HuH-7 (cell line): ENCODE results near the gene NMNAT2.

Experiments used
- DNase-seq: peaks from one replicate; pipeline ENCODE4 v3.0.0; 2011; ENCODE audit warnings: low spot score

The NMNAT2 gene

DNA sequence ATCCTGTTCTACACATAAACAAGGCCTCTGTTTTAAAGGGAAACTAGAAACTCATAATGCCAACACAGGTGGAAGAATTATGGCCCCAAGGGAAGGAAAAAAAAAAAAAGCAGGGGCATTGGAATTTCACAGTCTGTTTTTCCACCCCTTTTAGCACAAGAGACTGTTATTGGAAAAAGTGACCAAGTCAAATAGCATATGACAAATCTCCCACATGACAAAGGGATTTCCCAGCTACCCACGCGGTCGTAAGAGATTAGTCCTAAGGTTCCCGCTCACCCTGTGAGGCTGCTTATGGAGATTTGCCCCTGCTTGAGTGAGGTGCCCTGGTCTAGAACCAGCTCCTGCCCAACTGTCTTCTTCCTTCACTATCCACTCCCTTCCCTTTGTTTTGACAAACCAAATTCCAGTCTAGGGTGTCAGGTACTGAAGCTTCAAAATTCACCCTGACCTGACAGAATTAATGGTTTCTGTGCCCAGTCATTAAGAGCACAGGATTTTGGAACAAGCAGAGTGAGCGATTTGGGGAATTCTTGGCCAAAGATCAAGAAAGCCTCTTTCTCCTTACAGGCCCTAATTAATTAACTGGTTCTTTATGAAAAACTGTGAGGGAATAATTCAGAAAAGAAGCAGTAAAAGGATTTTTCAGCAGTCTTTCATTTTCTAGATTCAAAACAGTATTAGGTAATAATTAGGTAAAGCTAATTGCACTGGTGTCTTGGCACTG is 107.3 kb downstream of the NMNAT2 start:
- no peak for DNase-seq

DNA sequence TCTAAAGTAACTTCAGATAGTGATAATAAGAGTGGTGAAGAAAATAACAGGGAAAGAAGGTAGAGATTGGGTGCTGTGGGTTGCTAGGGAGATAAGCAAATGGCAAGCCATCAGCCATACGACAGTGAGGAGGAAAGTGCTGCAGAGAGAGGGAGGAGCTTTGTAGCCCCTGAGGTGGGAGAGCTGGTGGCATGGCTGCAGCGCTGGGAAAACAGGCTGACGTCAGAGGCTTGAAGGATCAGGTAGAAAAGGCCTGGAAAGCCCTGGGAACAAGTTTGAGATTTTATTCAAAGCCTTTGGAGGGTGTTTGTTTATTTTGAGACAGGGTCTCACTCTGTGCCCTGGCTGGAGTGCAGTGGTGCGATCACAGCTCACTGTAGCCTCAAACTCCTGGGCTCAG is 109.5 kb downstream of the NMNAT2 start:
- DNase-seq: no peak

DNA sequence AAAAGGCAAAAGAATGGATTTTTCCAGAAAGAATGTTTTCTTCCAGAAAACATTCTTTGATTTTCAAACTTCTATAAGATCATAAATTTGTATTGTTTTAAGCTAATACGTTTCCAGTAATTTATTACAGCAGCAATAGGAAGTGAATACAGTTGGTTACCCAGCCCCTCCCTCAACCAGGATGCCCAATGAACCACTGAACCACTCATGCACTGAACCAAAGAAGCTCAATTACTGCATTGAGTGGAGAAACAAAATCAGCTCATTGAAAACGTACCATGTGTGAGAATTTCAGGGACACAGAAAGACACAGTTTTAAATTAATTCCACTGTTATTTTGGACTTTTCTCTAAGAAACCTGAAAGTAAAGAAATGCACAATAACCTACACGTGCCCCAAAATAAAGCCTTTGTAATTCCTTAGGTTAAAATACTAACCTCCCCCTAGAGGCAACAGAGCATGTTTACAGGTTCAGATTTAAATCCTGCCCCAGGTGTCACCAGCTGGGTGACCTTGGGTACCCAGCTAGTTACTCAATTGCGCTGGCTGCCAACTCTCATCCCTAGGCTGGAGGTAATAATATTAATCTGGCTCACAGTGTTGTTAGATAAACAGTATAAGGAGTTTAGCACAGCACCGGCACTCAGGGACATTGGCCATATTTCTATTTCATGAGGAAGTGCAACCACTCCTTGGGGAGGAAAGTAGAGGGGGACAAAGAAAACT is 111.7 kb downstream of the NMNAT2 start:
- peak; percentile 30 for DNase-seq

DNA sequence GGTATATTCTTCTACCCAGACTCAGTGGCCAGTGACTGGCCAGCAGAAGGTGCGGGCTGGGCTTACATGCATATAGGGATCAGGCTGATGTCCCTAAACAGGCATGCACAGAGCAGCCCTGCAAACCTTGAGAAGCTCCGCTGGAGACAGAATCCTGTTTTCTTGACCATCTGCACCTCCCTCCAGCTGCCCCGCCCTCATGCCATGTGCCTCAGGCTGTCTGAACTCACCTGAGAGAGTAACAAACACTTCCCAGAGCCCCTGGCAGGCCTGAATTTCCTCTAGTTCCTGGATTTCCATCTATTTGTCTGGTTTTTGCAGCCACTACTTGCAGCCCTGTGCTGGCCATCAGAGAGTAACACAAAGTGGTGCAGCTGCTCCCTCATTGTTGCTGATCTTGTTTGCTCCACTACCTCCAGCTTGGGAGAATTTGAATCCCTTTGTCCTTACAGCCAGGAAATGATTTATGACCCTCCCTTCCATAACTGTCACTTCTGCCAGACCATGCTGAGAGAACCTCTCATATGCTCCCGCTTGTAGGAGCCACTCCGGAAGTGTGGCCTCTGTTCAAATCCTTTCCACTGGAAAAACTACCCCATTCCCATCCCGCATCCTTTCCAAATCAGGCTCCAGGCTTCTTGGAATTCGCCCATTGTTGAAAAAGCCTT is 113.6 kb downstream of the NMNAT2 start:
- no peak for DNase-seq

DNA sequence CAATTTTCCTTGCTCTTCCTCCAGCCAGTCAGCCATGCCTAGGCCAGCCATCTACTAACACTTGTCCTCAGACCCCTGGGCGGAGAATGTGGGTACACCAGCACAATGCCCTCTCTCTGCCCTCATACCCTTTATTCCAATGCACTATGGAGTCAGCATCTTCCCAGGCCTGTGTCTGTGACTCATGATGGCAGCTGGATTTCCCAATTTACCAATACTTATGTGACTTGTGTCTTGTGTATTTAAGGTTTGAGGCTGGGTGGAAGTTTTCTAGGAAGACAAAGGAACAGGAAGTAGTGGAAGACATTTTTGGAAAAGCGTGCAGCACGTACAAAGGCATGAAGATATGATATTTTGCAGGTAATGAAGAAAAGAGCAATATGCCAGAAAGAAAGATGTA is 114.3 kb downstream of the NMNAT2 start:
- no peak for DNase-seq

DNA sequence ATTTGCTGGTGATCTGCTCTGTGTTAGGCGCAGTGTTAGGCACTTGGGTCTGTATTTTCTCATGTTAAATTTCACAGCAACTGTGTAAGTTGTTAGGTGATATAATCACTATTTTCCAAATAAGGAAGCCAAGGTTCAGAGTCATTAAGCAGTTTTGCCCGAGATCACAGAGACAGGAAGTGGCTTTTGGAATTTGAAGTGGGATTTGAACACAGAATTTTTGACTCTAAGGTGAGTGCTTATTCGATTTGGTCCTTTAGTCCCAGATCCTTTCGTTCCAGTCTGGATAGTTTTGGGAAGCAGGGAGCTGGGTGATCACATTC is 114.9 kb downstream of the NMNAT2 start:
- DNase-seq: no peak

DNA sequence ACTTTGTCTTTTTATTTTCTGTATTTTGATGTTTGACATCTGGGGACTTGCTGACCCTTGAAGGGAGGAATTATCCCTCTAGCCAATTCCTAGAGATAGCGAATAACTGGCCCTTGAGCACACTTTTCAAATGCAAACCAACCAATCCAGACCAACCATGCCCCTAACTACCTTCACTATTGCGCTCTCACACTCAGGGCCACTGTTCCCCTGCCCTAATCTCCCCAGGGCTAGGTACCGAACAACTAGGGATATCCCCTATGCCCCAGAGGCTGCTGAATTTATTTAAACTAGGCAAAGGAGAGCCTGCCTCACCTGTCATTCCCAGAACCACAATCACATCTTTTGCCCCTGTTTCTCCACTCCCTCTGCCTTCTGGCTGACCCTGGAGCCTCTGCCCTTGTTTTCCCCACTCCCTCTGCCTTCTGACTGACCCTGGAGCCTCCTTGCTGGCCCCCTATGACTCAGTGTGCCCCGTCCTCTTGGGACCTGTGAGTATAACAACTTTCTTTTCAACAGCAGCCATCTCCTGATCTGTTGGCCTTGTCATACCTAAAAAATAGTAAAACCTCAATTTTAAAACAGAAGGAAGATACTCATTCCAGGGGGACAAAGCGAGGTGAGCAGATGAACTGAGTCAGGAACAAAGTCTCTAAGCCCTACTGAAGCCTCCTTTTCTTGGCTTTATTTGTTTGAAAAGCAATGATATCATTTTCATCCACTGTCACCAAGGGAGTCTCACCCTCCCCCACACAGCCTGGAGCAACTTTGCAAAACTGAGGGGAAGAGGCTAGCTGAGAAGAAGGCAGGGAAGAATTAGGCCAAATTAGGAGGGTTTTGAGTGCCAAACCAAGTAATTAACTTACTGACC is 115.5 kb downstream of the NMNAT2 start:
- no peak for DNase-seq

DNA sequence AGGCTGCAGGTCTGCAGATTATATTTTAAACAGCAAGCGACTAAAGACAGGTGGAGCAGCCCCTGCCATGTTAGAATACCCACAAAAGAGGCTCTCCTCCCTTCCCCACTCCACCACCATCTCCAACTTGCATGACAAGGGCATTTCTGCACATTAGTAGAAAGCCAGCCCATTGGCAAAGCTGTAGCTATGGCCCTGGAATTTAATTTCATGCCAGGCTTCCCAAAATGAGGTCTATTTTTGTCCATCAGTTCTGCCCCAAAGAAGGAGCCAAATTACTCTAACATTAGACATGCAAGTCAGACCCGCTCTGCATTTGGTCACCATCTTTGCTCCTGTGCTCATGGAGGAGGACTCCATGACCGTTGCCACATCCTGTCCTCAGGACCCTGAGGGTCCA is 116.9 kb downstream of the NMNAT2 start:
- DNase-seq: no peak

DNA sequence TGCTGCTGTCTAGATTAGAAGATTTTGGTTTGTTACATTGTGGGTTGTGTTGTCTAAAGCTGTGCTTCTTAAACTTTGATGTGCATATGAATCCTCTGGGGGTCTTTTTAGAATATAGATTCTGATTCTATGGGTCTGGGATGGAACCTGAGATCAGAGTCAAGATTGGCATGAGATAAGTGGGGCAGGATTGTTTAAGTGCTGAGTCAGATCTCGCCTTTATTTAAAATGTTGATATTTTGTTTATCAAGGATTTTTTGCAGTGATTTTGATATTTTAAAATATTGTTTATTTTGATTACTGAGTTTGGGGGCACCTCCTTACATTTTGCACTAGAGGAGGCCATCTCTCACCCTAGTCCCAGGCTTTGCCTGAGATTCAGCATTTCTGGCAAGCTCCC is 117.4 kb downstream of the NMNAT2 start:
- no peak for DNase-seq

DNA sequence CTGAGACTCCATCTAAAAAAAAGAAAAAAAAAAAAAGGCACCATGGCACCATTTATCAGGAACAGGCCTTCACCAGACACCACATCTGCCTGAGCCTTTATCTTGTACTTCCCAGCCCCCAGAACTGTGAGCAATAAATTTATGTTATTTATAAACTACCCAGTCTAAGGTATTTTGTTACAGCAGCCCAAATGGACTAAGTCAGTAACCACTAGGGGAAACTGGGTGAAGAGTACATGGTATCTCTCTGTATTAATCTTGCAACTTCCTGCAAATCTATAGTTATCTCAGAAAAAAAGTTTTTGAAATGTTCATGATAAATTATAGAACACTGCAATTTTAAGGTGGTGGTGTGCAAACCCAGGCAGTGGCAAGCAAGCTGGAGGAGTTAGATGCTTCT is 117.8 kb downstream of the NMNAT2 start:
- DNase-seq: no peak

DNA sequence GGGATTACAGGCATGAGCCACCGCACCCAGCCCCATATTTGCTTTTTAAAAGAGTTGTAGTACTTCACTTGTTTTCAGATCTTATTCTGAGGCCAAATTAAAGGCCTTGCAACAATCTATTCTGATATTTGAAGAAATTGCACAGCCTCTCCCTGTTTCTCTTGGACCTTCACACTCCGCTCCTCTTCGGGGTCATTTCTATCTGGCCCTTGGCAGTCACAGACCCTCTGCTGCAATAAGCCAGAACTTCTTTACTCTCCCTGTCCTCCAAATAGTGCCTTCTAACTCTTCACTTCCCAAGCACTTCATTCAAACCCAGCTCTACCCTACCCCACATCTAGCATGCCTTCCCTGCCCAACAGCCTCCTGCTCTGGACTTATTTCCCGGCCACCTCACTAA is 121.4 kb downstream of the NMNAT2 start:
- DNase-seq: no peak

DNA sequence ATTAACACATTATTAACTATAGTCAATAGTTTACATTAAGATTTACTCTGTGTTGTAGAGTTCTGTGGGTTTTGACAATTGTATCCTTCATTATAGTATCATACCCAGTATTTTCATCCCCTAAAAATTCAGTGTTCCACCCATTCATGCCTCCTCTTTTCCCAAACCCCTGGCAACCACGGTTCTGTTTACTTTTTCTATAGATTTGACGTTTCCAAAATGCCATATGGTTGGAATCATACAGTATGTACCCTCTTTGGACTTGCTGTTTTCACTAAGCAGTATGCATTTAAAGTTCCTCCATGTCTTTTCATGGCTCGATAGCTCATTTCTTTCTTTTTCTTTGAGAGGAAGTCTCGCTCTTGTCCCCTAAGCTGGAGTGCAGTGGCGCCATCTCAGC is 122.7 kb downstream of the NMNAT2 start:
- no peak for DNase-seq

DNA sequence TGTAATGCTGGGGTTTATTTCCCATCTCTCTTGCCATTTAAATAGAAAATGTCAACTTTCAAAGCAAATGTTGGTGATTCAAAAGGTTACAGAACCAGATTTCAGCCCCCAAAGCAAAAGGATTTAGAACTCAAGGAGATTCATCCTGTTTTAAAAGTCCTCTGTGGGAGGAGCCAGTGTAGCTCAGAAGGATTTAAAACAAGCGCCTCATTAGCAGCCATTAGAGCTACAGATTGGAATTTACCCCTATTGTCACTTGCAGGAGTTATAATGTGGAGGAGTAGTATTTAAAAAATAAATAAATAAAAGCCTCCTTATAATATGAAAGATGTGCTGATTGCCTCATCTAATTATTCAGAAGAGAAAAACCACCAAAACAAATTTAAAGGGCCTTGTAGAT is 124.3 kb downstream of the NMNAT2 start:
- DNase-seq: no peak

DNA sequence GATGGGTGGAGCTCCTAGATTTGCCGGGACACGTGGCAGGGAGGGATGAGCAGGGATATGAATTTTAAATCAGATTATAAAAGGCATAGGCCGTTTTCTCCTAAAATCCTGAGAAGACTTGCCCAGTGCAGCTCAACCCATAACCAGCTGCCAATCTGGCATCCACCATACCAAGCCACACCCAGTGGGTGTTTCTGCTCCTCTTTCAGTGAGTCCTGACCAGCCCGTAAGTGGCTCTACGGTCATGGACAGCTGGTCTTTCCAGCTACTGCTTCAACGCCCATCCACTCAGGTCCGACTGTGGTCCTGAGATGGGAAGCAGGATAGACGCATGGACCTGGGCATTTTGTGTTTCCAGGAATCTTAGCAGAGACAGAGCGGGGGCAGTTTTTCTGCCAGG is 124.9 kb downstream of the NMNAT2 start:
- DNase-seq: no peak

DNA sequence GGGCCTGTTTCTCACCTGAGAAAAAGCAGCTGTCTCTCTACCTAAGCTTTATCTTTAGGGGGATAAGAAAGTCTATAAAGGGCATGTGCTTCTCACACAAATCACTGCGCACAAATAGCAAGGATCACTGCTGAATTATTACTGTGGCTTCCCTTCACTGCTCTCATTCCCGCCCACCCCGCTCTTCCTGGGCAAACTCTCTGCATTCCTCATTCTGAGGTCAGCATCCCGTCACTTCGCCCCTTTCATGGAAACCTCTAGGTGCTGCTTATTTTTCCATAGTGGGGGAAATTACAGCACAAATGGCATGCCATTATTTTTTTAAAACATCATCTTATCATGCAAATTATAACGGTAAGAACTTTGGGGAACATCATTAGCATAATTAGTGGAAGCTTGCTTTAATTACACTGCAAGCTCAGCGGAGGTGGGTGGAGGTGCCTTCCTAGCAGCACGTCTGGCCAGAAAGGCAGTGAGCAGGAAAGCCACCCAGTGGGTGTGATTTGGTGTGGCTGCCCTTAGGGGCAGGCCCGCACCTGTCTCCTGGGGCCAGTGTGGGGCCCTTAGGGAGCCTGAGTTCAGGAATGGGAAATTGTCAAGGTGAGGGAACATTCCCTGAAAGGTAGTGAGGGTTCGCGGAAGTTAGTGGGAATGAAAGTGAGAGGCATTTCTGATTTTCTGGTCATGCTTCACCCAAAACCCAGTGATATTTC is 126.2 kb downstream of the NMNAT2 start:
- DNase-seq: no peak

DNA sequence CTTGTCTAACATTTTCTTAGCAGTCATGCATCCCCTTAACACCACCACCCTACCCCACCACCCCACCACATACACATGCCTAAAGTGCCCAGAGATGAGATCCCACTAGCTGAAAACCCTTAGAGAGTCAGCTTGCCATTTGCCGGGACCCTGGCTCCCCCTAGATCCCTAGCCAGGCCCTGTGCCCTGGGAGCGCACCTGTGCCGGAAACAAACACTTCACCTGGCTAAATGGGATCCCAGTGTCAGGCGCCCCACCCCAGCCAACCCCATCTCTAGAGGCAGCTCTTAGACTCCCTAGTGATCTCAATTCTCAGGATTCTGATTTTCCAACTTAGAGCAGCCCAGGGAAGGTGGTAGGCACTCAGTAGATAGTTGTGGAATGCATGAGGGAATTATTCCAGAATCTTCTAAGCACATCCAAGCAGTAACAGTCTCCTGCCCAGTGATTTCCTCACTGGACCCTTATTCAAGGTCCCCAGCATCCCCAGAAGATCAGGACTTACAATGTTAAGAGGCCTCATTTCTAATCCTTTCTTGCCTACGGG is 126.9 kb downstream of the NMNAT2 start:
- no peak for DNase-seq

DNA sequence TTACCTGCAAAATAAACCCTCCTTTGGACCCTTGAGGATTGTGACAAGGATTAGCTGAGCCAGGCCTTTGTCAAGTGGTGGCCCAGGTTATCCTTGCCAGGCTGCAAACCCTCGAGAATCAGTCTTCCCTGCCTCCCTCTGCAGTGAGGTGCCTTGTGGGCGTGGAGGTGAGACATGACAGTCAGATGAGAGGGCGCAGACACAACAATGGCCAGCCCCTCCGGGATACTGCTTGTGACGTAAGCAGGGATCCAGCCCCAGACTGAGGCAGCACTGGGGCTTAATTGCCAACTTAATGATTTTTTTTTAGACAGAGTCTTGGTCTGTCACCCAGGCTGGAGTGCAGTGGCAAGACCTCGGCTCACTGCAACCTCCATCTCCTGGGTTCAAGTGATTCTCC is 127.6 kb downstream of the NMNAT2 start:
- no peak for DNase-seq

DNA sequence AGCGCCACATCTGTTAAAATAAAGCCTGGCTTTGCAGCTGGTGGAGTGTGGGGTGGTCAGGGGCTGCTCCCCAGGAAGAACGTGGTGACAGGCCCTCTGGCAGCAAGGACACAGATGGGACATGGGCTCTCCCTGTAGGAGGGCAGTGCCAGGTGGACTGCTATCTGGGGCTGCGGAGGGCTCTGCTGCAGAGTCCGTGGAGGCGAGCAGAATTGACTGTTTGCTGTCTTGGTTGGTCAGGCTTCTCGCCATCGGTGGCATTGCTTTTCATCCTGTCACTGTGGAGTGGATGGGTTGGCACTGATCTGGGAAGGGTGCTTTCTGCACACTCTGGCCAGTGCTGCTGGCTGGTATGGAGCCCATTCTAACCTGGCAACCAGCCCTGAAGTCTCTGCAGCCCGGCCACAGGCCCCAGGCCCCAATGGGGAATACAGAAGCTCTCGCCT is 129.1 kb downstream of the NMNAT2 start:
- DNase-seq: no peak

DNA sequence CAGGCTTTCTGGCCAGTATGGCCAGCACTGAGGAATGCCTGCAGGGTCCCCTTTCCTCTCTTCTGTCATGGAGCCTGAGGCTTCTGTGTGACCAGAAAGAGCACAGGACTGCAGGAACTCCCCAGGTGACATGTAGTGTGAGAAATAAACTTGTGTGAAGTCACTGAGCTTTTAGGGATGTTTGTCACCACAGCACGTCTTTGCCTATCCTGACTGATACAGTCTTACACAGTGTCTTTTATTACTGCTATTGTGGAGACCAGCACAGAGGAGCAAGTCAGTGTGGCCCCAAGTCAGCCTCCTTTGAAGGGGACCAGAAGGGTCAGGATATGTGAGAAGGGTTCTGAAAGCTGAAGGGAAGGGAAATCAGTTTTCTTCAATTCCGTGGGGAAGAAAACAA is 129.6 kb downstream of the NMNAT2 start:
- no peak for DNase-seq

DNA sequence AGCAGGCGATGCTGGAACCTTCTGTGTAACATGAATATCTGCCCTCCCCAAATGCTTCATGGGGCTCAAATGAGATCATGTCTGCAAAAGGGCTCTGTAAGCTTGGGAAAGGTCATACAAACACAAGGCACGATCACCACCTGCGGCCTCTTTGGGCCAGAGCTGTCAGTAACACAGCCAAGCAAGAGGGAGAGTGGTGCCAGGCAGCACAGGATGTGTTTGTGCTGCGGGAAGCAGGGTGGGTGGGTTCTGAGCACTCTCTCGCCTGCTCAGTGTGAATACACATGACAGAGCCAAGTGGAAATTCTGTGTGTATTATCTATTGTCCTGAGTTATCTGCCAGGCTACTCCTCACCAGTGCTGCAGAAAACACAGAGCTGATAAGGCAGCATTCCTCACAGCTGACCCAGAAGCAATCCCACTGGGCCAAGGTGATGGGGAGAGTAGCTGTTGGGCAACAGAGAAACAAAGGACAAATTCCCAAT is 130.9 kb downstream of the NMNAT2 start:
- no peak for DNase-seq

DNA sequence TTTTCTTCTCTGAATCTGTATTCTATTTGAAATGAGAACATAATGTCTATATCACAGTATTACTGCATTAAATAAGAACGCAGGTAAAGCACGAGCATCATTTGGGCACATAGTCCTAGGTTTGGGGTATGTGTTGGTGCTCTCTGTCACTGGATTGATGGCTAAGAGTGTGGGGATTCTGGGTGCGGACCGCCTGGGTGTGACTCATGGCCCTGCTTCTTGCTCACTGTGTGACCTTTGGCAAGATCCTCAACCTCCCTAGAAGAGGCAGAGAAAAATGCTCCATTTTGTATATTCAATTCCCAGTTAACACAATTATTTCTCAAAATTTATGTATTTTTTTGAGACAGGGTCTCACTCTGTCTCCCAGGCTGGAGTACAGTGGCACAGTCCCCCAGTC is 132.4 kb downstream of the NMNAT2 start:
- DNase-seq: no peak
